GM12878 (cell line): Measurements from ENCODE around the gene F7. TPM values are rescaled to one million over a fixed set of nuclear protein-coding genes. Genes with fewer than 3 reads are reported as not detected.

Source experiments
- ATAC-seq: fragments of 200-7000 bp; cut with Tn5 transposase; 3 replicates; pipeline ENCODE4 v1.9.1; 2020; ENCODE audit warnings: mild to moderate bottlenecking, moderate library complexity
- BruUV-seq: library from RNA; stranded (reverse); fragments of 400-500 nt; replicated peaks from 2 replicates; lab custom pipeline; 2021; lab: Mats Ljungman, UMichigan
- CTCF ChIA-PET: fragments of 300-600 bp; sonication (Branson Sonifier 250); formaldehyde crosslinking; extraction: SDS; loops from one replicate; lab custom pipeline; 2021; ENCODE audit warnings: inconsistent platforms; lab: Yijun Ruan, JAX
- POLR2A ChIA-PET: fragments of 350-600 bp; formaldehyde crosslinking; extraction: SDS; loops from one replicate; lab custom pipeline; 2021; ENCODE audit warnings: inconsistent platforms; lab: Charles Lee
- RAD21 ChIA-PET: fragments of 300-600 bp; sonication (Branson Sonifier 250); formaldehyde crosslinking; loops from one replicate; lab custom pipeline; 2023; ENCODE audit warnings: antibody characterized with exemption; ENCODE audit not compliant: unreplicated experiment; lab: Charles Lee
- SMC1A ChIA-PET: fragments of 300-600 bp; sonication (Branson Sonifier 250); formaldehyde crosslinking; loops from one replicate; lab custom pipeline; 2023; ENCODE audit not compliant: unreplicated experiment, uncharacterized antibody; lab: Charles Lee
- DNase-seq: peaks from one replicate; pipeline ENCODE4 v3.0.0-alpha.2; 2011; ENCODE audit warnings: low read depth, low spot score
- FAIRE-seq: peaks from 3 replicates; lab custom pipeline; 2011; peaks lifted over from hg19 to GRCh38; lab: Jason Lieb, UNC
- H2AFZ ChIP-seq: 2 replicates; pipeline ENCODE4 v1.6.0; 2011; ENCODE audit warnings: low read depth, low read length, control low read depth; ENCODE audit not compliant: control insufficient read depth
- H3K27ac ChIP-seq: 2 replicates; pipeline ENCODE4 v1.5.1; 2011; ENCODE audit warnings: control low read depth; ENCODE audit not compliant: control insufficient read depth, insufficient read depth
- H3K27me3 ChIP-seq, 2 experiments: replicated peaks in 1 of 2; 2 replicates each; pipeline versions ENCODE4 v1.6.0 to v1.6.1; 2011; ENCODE audit warnings: low read length in 1 of 2; ENCODE audit not compliant: control insufficient read depth in 2 of 2, insufficient read depth in 2 of 2
- H3K36me3 ChIP-seq, 2 experiments: 2 replicates each; pipeline ENCODE4 v1.5.1; 2011; ENCODE audit warnings: low read length in 1 of 2; ENCODE audit not compliant: control insufficient read depth in 2 of 2, insufficient read depth in 2 of 2
- H3K4me1 ChIP-seq: 2 replicates; pipeline ENCODE4 v1.6.1; 2011; ENCODE audit warnings: mild to moderate bottlenecking, low read length, moderate library complexity, mixed read lengths; ENCODE audit not compliant: control insufficient read depth, insufficient read depth
- H3K4me2 ChIP-seq: 2 replicates; pipeline ENCODE4 v1.6.0; 2011; ENCODE audit warnings: control low read depth; ENCODE audit not compliant: control insufficient read depth, insufficient read depth
- H3K4me3 ChIP-seq: fragments of 200-600 bp; sonication (generic); 2 replicates; pipeline ENCODE4 v1.5.1; 2016
- H3K79me2 ChIP-seq: 2 replicates; pipeline ENCODE4 v1.6.0; 2011; ENCODE audit warnings: low read length; ENCODE audit not compliant: control insufficient read depth, insufficient read depth
- H3K9ac ChIP-seq: 2 replicates; pipeline ENCODE4 v1.8.0; 2011; ENCODE audit warnings: low read length, control low read depth, mixed read lengths; ENCODE audit not compliant: control insufficient read depth, insufficient read depth
- H3K9me3 ChIP-seq: replicated peaks from 3 replicates; pipeline ENCODE4 v1.5.1; 2011; ENCODE audit warnings: mild to moderate bottlenecking, low read length; ENCODE audit not compliant: control insufficient read depth, insufficient read depth
- H4K20me1 ChIP-seq: 2 replicates; pipeline ENCODE4 v1.6.0; 2011; ENCODE audit not compliant: control insufficient read depth, insufficient read depth
- BRCA1 ChIP-seq: IDR thresholded peaks from 2 replicates; pipeline ENCODE4 v1.6.1; 2011; ENCODE audit warnings: low read depth, low read length, improper control_type of control experiment
- CHD2 ChIP-seq: IDR thresholded peaks from 2 replicates; pipeline ENCODE4 v1.6.1; 2011; ENCODE audit warnings: low read depth, low read length, improper control_type of control experiment, borderline replicate concordance
- FOXM1 ChIP-seq: IDR thresholded peaks from 2 replicates; pipeline ENCODE4 v1.6.1; 2012; ENCODE audit warnings: low read depth, mild to moderate bottlenecking, inconsistent platforms, low read length, moderate library complexity
- HSF1 ChIP-seq: fragments of 150-350 bp; IDR thresholded peaks from 2 replicates; pipeline ENCODE4 v1.6.1; 2014; ENCODE audit warnings: mild to moderate bottlenecking, low read depth, low read length
- KDM1A ChIP-seq: fragments of 200-600 bp; sonication (generic); IDR thresholded peaks from 2 replicates; pipeline ENCODE4 v1.6.1; 2016; ENCODE audit warnings: borderline replicate concordance
- MYB ChIP-seq: fragments of 150-350 bp; IDR thresholded peaks from 2 replicates; pipeline ENCODE4 v1.6.1; 2014; ENCODE audit warnings: mild to moderate bottlenecking, low read depth, low read length, borderline replicate concordance
- NFYB ChIP-seq: IDR thresholded peaks from 2 replicates; pipeline ENCODE4 v1.6.1; 2011; ENCODE audit warnings: low read depth, mild to moderate bottlenecking, low read length, improper control_type of control experiment, moderate library complexity; ENCODE audit not compliant: insufficient read depth
- PAX8 ChIP-seq: fragments of 450-650 bp; IDR thresholded peaks from 2 replicates; pipeline ENCODE4 v1.6.1; 2017; ENCODE audit warnings: mild to moderate bottlenecking, moderate library complexity
- POLR2AphosphoS5 ChIP-seq: IDR thresholded peaks from 2 replicates; pipeline ENCODE4 v1.6.1; 2011; ENCODE audit warnings: mild to moderate bottlenecking, low read length, inconsistent platforms
- POU2F2 ChIP-seq: IDR thresholded peaks from 3 replicates; pipeline ENCODE4 v1.6.1; 2011; ENCODE audit warnings: low read depth, mild to moderate bottlenecking, low read length, borderline replicate concordance
- RAD21 ChIP-seq: IDR thresholded peaks from 2 replicates; pipeline ENCODE4 v1.6.1; 2011; ENCODE audit warnings: mild to moderate bottlenecking, low read depth, low read length, moderate library complexity; ENCODE audit not compliant: insufficient read depth
- RFX5 ChIP-seq: IDR thresholded peaks from 2 replicates; pipeline ENCODE4 v1.6.1; 2011; ENCODE audit warnings: low read depth, low read length, improper control_type of control experiment
- SKIL ChIP-seq: fragments of 450-650 bp; IDR thresholded peaks from 2 replicates; pipeline ENCODE4 v1.6.1; 2017; ENCODE audit warnings: mild to moderate bottlenecking, low read depth, inconsistent platforms; ENCODE audit not compliant: poor library complexity, severe bottlenecking
- SMC3 ChIP-seq: IDR thresholded peaks from 2 replicates; pipeline ENCODE4 v1.6.1; 2011; ENCODE audit warnings: low read length, improper control_type of control experiment, borderline replicate concordance
- YY1 ChIP-seq: IDR thresholded peaks from 2 replicates; pipeline ENCODE4 v1.6.1; 2011; ENCODE audit warnings: low read depth, mild to moderate bottlenecking, low read length
- ZBTB4 ChIP-seq: fragments of 450-650 bp; formaldehyde crosslinking; IDR thresholded peaks from 2 replicates; pipeline ENCODE4 v1.4.0; 2022; ENCODE audit warnings: mild to moderate bottlenecking, moderate library complexity
- ZNF384 ChIP-seq: IDR thresholded peaks from 2 replicates; pipeline ENCODE4 v1.6.1; 2012; ENCODE audit warnings: low read depth, mild to moderate bottlenecking, low read length, improper control_type of control experiment, borderline replicate concordance
- whole genome bisulfite sequencing: methylation state at CpG from one replicate; pipeline ENCODE4 v1.1.6; 2016; ENCODE audit warnings: low lambda C conversion rate; ENCODE audit not compliant: insufficient replicate concordance, insufficient coverage; ENCODE audit errors: missing lambda C conversion rate; 5-methylcytosine and 5-hydroxymethylcytosine counted together
- in situ Hi-C: fragments of 300-500 bp; cut with MboI; formaldehyde crosslinking; loops from 9 replicates; pipeline ENCODE4 v1.14.3; 2018; ENCODE audit warnings: mixed read lengths
- intact Hi-C: fragments of 100-400 bp; cut with micrococcal nuclease; formaldehyde crosslinking; loops from one replicate; pipeline ENCODE4 v1.14.2; 2022; ENCODE audit not compliant: unreplicated experiment
- polyA plus RNA-seq, 11 experiments: library from polyadenylated mRNA; depleted of rRNA in 4 of 11; unstranded in 6 of 11; stranded (reverse) in 5 of 11; fragments of >200 nt; fragmentation: Nextera tagmentation in 4 of 11; fragmentation: Illumina TruSeq in 1 of 11; extraction: Ambion mirVana in 4 of 11; extraction: Trizol in 1 of 11; gene quantifications; 1 replicate in 1 of 11; 2 replicates in 10 of 11; pipeline versions ENCODE4 v1.2.1 to v1.2.3, GENCODE V29; 2011 to 2016; ENCODE audit warnings: inconsistent platforms in 2 of 11, missing spikeins in 2 of 11, low read depth in 1 of 11
- total RNA-seq, 4 experiments: library from RNA; depleted of rRNA in 3 of 4; stranded (reverse); fragments of >200 nt in 3 of 4; fragmentation: Illumina TruSeq in 1 of 4; extraction: Trizol in 1 of 4; gene quantifications; 2 replicates each; pipeline versions ENCODE4 v1.2.1 to v1.2.3, GENCODE V29; 2013 to 2021

F7 gene
- total and polyA plus RNA-seq, 10 of the 15 experiments (the other 5 are each of a cell fraction or from before 2014, with no cell fraction given) = not detected

- SMC1A ChIA-PET = no interaction called here
- in situ Hi-C loops = no loop called here
- no peak for FAIRE-seq
Measured at GRCh38 chr13:113066746-113067145, 38.8 kb upstream of the F7 start.

More at GRCh38 chr13:113066746-113067145, 38.8 kb upstream of the F7 start:
- no peak overlapping the region for H2AFZ ChIP-seq
- RAD21 ChIA-PET = no interaction called here
- ATAC-seq (no peak), DNase-seq (no peak)
- WGBS = 55% methylated on average over 18 of the region's 19 CpGs
- H3K4me3 ChIP-seq = no peak overlapping the region
- no peak overlapping the region for H3K9ac ChIP-seq
- TF ChIP-seq YY1 (no peak), POU2F2 (no peak), HSF1 (no peak), FOXM1 (no peak), KDM1A (no peak), SMC3 (no peak), NFYB (no peak), MYB (no peak), POLR2AphosphoS5 (no peak), ZNF384 (no peak), RFX5 (no peak), BRCA1 (no peak), SKIL (no peak), RAD21 (no peak), CHD2 (no peak), ZBTB4 (no peak), PAX8 (no peak)
- H3K27ac ChIP-seq = no peak overlapping the region
- H3K4me1 ChIP-seq = no peaks in the 10 kb centered on the region
- H3K4me2 ChIP-seq = no peak overlapping the region
- no peaks in the 10 kb centered on the region for H4K20me1 ChIP-seq
- intact Hi-C loops = no loop called here
- H3K27me3 ChIP-seq = no peaks in the 10 kb centered on the region
- no peaks in the 10 kb centered on the region for H3K79me2 ChIP-seq
- CTCF ChIA-PET = no interaction called here
- no peaks in the 10 kb centered on the region for H3K36me3 ChIP-seq
- POLR2A ChIA-PET = no interaction called here
- H3K9me3 ChIP-seq = no peaks in the 10 kb centered on the region
- BruUV-seq = no TSS peak
